Ishikawa (cell line): ENCODE measurements around the gene C22orf31.

Experiments used
- CEBPB ChIP-seq: IDR thresholded peaks from 2 replicates; pipeline ENCODE4 v1.6.1; 2012
- CREB1 ChIP-seq: IDR thresholded peaks from 2 replicates; pipeline ENCODE4 v1.6.1; 2012; ENCODE audit warnings: low read depth
- EGR1 ChIP-seq: IDR thresholded peaks from 2 replicates; pipeline ENCODE4 v1.6.1; 2012
- EP300 ChIP-seq: IDR thresholded peaks from 2 replicates; pipeline ENCODE4 v1.6.1; 2012; ENCODE audit warnings: borderline replicate concordance
- FOXM1 ChIP-seq: IDR thresholded peaks from 2 replicates; pipeline ENCODE4 v1.6.1; 2012; ENCODE audit warnings: low read depth, borderline replicate concordance
- MAX ChIP-seq: IDR thresholded peaks from 2 replicates; pipeline ENCODE4 v1.6.1; 2012
- NFIC ChIP-seq: IDR thresholded peaks from 2 replicates; pipeline ENCODE4 v1.6.1; 2012
- RAD21 ChIP-seq: IDR thresholded peaks from 2 replicates; pipeline ENCODE4 v1.6.1; 2012; ENCODE audit warnings: low read depth
- TAF1 ChIP-seq: IDR thresholded peaks from 2 replicates; pipeline ENCODE4 v1.6.1; 2012; ENCODE audit warnings: low read depth, mild to moderate bottlenecking
- TCF12 ChIP-seq: IDR thresholded peaks from 2 replicates; pipeline ENCODE4 v1.6.1; 2012; ENCODE audit warnings: low read depth
- TEAD4 ChIP-seq: IDR thresholded peaks from 2 replicates; pipeline ENCODE4 v1.6.1; 2012
- USF1 ChIP-seq: IDR thresholded peaks from 2 replicates; pipeline ENCODE4 v1.6.1; 2012
- YY1 ChIP-seq: IDR thresholded peaks from 2 replicates; pipeline ENCODE4 v1.6.1; 2012; ENCODE audit warnings: low read depth
- ZBTB7A ChIP-seq: IDR thresholded peaks from 2 replicates; pipeline ENCODE4 v1.6.1; 2012; ENCODE audit warnings: low read depth
- TF ChIP-seq, protein P1 (sequence below): IDR thresholded peaks from 2 replicates; pipeline ENCODE4 v1.6.1; 2012; ENCODE audit warnings: low read depth, mild to moderate bottlenecking

Gene C22orf31

DNA sequence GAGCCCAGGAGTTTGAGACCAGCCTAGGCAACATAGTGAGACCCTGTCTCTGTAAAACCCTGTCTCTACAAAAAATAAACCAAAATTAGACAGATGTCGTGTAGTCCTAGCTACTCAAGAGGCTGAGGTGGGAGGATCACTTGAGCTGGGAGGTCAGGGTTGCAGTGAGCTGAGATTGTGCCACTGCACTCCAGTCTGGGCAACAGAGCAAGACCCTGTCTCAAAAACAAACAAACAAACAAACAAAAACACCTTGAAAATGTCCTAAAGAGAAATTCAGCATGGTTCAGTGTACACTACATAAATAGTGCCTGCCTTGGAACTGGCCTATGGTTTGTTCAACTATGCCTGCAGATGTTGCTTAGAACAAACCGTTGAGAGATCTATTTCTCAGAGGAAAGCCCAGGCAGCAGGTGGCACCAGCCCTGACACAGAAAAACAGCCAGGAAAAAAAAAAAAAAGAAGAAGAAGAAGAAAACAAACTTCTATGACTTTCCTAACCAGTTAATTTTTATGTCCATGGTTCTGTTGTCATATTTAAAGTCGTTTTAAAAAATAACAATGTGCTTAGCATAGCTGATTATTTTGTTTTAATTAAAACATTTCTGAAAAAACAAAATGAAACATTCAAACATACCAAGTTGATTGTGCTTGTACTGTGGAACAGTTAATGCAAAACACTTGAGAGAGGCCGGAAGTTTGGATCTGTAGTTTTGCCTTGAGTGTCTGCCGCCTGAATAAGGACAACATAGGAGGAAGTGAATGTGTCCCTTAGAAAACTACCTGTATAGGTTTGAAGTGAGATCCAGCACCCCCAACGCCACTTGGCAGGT is 16.6 kb upstream of the C22orf31 start:
- no peak for TF ChIP-seq TEAD4

GRCh38 chr22:29074276-29074772 is 12.7 kb upstream of the C22orf31 start:
- TF ChIP-seq YY1 (no peak), EGR1 (no peak), NFIC (no peak), CREB1 (no peak), TAF1 (no peak), ZBTB7A (no peak), EP300 (no peak)
- TF ChIP-seq, protein P1, sequence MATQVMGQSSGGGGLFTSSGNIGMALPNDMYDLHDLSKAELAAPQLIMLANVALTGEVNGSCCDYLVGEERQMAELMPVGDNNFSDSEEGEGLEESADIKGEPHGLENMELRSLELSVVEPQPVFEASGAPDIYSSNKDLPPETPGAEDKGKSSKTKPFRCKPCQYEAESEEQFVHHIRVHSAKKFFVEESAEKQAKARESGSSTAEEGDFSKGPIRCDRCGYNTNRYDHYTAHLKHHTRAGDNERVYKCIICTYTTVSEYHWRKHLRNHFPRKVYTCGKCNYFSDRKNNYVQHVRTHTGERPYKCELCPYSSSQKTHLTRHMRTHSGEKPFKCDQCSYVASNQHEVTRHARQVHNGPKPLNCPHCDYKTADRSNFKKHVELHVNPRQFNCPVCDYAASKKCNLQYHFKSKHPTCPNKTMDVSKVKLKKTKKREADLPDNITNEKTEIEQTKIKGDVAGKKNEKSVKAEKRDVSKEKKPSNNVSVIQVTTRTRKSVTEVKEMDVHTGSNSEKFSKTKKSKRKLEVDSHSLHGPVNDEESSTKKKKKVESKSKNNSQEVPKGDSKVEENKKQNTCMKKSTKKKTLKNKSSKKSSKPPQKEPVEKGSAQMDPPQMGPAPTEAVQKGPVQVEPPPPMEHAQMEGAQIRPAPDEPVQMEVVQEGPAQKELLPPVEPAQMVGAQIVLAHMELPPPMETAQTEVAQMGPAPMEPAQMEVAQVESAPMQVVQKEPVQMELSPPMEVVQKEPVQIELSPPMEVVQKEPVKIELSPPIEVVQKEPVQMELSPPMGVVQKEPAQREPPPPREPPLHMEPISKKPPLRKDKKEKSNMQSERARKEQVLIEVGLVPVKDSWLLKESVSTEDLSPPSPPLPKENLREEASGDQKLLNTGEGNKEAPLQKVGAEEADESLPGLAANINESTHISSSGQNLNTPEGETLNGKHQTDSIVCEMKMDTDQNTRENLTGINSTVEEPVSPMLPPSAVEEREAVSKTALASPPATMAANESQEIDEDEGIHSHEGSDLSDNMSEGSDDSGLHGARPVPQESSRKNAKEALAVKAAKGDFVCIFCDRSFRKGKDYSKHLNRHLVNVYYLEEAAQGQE = no peak

- TF ChIP-seq CREB1 (no peak), TAF1 (no peak), EGR1 (no peak), TCF12 (no peak), ZBTB7A (no peak), USF1 (no peak), YY1 (no peak), NFIC (no peak), RAD21 (no peak), CEBPB (no peak), FOXM1 (no peak), TEAD4 (no peak), MAX (no peak), EP300 (no peak)
- TF ChIP-seq, protein P1 = no peak
Observed at GRCh38 chr22:29073618-29074275, 12.1 kb upstream of the C22orf31 start.

DNA sequence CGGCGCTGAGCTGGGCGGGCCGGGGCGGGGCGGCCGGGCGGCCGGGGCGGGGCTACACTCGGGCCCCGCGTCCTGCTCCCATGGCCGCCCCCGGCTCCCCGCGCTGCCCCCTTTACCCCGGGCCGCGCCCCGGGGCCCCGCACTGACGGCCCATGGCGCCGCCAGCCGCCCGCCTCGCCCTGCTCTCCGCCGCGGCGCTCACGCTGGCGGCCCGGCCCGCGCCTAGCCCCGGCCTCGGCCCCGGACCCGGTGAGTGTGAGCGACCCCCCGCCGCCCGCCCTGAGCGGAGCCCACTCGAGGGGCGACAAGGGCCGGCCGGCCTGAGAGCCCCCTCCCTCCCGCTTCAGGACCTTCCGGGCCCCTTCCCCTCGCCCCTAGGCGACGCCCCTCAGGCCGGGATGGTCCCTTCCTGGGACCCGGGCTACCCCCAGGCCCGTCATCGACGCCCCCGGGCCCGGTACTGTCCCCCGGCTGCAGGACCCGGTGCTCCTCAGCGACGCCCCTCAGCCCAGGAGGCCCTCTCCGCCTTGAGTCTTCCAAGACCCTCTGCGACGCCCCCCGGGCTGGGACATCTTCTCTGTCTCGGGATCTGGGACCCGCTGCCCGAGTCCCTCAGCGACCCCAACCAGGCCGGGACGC is 11.5 kb upstream of the C22orf31 start, which contains the start of gene KREMEN1:
Gene KREMEN1, plus strand, starts transcription at position 57 of the 639 bp plus-strand sequence. Its CDS starts 96 bp downstream, at position 153.
- TF ChIP-seq TEAD4 (no peak), ZBTB7A (peak; percentile 81), MAX (no peak), USF1 (no peak), NFIC (no peak), YY1 (0 out of 2 replicates have a peak, but pooled peaks have one; percentile 25)

DNA sequence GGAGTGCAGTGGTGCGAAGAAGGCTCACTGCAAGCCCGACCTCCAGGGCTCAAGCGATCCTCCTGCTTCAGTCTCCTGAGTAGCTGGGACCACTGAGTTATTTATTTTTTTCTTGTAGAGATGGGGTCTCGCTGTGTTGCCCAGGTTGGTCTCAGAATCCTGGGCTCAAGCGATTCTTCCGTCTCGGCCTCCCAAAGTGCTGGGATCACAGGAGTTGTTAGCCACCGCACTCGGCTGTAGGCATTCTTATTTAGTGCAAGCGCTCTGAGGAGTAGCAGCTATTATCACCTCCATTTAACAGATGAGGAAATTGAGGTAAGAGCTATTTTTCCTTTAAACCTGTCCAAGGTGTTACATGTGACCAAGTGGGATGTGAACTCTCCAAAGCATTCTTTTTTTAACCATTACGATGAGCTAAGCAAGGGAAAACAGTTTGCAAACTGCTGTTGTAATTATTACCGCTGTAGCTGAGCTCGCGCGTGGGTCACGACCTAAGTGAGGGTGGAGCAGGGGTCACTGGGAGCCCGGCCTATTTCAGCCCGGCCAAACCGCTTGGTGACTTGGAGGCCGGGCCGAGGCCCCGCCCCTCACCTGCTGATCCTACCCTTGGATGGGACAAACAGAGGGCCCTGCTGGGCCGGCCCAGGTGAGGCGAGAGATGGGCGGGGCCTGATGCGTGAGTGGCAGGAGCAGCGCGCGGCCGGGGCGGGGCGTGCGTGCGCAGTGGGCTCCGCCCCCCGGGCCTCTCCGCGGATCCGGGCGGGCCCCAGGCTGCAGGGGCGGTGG is 10.8 kb upstream of the C22orf31 start:
- TF ChIP-seq ZBTB7A (no peak), NFIC (no peak), CEBPB (no peak), YY1 (no peak), FOXM1 (no peak), EGR1 (no peak), TEAD4 (no peak), USF1 (no peak), TAF1 (no peak), TCF12 (no peak)
